ENCODE data around the gene CCDC157. TPM values are rescaled to one million over a fixed set of nuclear protein-coding genes. Genes with fewer than 3 reads are reported as not detected.

CCDC157 gene
- total and polyA plus RNA-seq, 9 of the 15 experiments (the other 6 are each of a cell fraction or from before 2014, with no cell fraction given) = 0.04 to 1.3 (median 0.68) TPM

DNA sequence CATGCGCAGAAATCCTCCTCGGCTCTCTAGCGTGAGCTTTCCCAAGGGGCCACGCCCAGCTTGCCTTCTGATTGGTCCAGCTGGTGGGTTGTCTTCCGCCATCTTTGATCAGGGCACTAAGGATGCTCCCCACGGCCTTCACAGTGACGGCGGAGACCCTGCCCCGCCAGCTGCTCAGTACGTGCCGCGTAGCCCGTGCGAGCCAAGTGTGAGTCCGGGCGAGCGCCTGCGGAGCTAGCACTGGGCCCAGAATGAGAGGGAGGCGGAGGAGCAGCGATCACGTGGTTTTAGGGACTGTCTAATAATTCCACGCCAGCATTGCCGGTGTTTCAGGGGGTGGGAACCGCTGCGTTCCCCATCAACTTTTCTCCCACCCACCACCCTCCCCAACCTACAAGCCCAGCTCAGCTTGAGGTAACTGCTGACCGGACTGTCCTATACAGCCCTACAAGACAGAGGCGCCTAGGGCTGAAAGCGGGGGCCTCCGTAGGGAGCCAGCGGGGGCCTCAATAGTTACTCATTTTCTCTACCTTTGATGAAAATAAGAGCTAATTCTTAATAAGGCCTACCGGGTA is 67.2 kb downstream of the CCDC157 start (continued):
- TF ChIP-seq NCOA2 (IDR thresholded peaks at IDR 0.05; ENCODE audit: partially characterized antibody in 2 of 2) = peak in 1 of 2 experiments; percentile 98
- TF ChIP-seq, protein P1, sequence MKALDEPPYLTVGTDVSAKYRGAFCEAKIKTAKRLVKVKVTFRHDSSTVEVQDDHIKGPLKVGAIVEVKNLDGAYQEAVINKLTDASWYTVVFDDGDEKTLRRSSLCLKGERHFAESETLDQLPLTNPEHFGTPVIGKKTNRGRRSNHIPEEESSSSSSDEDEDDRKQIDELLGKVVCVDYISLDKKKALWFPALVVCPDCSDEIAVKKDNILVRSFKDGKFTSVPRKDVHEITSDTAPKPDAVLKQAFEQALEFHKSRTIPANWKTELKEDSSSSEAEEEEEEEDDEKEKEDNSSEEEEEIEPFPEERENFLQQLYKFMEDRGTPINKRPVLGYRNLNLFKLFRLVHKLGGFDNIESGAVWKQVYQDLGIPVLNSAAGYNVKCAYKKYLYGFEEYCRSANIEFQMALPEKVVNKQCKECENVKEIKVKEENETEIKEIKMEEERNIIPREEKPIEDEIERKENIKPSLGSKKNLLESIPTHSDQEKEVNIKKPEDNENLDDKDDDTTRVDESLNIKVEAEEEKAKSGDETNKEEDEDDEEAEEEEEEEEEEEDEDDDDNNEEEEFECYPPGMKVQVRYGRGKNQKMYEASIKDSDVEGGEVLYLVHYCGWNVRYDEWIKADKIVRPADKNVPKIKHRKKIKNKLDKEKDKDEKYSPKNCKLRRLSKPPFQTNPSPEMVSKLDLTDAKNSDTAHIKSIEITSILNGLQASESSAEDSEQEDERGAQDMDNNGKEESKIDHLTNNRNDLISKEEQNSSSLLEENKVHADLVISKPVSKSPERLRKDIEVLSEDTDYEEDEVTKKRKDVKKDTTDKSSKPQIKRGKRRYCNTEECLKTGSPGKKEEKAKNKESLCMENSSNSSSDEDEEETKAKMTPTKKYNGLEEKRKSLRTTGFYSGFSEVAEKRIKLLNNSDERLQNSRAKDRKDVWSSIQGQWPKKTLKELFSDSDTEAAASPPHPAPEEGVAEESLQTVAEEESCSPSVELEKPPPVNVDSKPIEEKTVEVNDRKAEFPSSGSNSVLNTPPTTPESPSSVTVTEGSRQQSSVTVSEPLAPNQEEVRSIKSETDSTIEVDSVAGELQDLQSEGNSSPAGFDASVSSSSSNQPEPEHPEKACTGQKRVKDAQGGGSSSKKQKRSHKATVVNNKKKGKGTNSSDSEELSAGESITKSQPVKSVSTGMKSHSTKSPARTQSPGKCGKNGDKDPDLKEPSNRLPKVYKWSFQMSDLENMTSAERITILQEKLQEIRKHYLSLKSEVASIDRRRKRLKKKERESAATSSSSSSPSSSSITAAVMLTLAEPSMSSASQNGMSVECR (CRISPR knock-in tag; IDR thresholded peaks at IDR 0.05) = 0 out of 2 replicates have a peak, but pooled peaks have one; percentile 25

DNA sequence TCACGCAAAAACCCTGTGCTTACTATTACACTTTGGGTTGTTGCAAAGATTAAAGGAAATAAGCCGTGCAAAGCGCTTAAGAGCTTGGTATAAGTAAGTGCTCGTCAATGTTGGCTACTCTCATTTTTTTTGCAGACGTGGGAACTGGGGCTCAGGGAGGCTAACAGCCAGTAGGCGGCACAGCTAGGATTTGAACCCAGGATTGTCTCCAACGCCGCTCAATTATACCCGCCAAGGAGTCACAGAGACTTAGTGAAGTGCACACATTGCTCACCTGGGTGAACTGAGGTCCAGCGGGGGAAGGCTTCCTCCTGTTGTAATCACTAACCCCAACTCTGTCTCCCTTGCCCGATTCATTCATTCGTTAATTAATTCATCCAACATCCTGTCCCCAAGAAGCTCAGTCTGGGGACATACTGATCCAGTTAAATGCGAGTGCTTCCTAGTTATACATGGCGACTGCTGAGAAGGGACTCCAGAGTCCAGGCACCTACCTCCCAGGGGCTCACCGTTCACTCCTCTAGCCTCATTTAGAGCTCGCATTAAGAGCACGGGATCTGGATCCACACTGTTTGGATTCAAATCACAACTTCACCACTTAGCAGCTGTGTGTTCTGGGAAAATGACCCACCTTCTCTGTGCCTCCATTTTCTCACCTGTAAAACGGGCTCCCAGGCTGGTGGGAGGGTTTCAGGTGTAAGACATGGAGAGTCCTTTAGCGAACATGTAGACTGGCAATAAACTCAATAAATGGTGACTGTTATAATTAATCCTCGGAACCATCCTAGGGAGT is 67.9 kb downstream of the CCDC157 start:
- H2AFZ ChIP-seq (ENCODE audit: low read depth, low read length) = peak overlapping the region; percentile 57
- peak overlapping the region; percentile 83 for H3K27ac ChIP-seq (ENCODE audit: extremely low read depth, low read depth, low read length)
- TF ChIP-seq ETV1 (tag; conservative IDR thresholded peaks at IDR 0.05; ENCODE audit: low read depth) (0 out of 2 replicates have a peak, but pooled peaks have one; percentile 5), RBM25 (IDR thresholded peaks at IDR 0.05; ENCODE audit: low read depth, low read length, severe bottlenecking) (peak; percentile 68), BCOR (IDR thresholded peaks at IDR 0.05) (peak; percentile 62), ZNF24 (IDR thresholded peaks at IDR 0.05) (peak; percentile 15; the same call in 1 of the 2 replicates), PTBP1 (IDR thresholded peaks at IDR 0.05; ENCODE audit: low read depth, low read length) (0 out of 2 replicates have a peak, but pooled peaks have one; percentile 29), DPF2 (IDR thresholded peaks at IDR 0.05) (no peak), ZFP36 (IDR thresholded peaks at IDR 0.05; ENCODE audit: low read depth, low read length, partially characterized antibody) (peak; percentile 30), MYBL2 (IDR thresholded peaks at IDR 0.05; ENCODE audit: low read depth) (no peak), MYBL2 (CRISPR knock-in tag; IDR thresholded peaks at IDR 0.05; ENCODE audit: borderline replicate concordance) (no peak)
- TF ChIP-seq, protein P2, sequence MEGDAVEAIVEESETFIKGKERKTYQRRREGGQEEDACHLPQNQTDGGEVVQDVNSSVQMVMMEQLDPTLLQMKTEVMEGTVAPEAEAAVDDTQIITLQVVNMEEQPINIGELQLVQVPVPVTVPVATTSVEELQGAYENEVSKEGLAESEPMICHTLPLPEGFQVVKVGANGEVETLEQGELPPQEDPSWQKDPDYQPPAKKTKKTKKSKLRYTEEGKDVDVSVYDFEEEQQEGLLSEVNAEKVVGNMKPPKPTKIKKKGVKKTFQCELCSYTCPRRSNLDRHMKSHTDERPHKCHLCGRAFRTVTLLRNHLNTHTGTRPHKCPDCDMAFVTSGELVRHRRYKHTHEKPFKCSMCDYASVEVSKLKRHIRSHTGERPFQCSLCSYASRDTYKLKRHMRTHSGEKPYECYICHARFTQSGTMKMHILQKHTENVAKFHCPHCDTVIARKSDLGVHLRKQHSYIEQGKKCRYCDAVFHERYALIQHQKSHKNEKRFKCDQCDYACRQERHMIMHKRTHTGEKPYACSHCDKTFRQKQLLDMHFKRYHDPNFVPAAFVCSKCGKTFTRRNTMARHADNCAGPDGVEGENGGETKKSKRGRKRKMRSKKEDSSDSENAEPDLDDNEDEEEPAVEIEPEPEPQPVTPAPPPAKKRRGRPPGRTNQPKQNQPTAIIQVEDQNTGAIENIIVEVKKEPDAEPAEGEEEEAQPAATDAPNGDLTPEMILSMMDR (IDR thresholded peaks at IDR 0.05 in 2 of 3, conservative IDR thresholded peaks at IDR 0.05 in 1 of 3; ENCODE audit: insufficient read depth in 2 of 3, low read depth in 1 of 3, low read length in 3 of 3) = 0 out of 6 replicates have a peak, but pooled peaks of 2 of the 3 experiments have one; percentile 3 to 5

More for the DNA sequence above, 67.9 kb downstream of the CCDC157 start:
- POLR2A ChIA-PET = interaction anchor here (0.7 to 3.2 kb wide), 4 partner anchors 11 to 183 kb away, joined by 3 to 17 read pairs (median 6); no protein-coding TSS in a partner anchor
- H3K4me3 ChIP-seq = peak overlapping the region; percentile 59
- 11% methylated on average over 20 of the region's 20 CpGs for WGBS (ENCODE audit: insufficient coverage, low coverage, missing lambda C conversion rate)
- peak; percentile 29 for FAIRE-seq
- peaks cover 64% of the 10 kb centered on the region for H3K79me2 ChIP-seq (ENCODE audit: control insufficient read depth, insufficient read depth, low read length)
- peaks cover 29% of the 10 kb centered on the region; the same call in 2 of the 3 replicates for H3K36me3 ChIP-seq (ENCODE audit: control insufficient read depth, insufficient read depth, low read length)
- H3K9me1 ChIP-seq (ENCODE audit: control insufficient read depth, insufficient read depth, low read length) = no peaks in the 10 kb centered on the region
- H3K4me2 ChIP-seq (ENCODE audit: insufficient read depth, low read length) = peak overlapping the region; percentile 94
- peak in 1 of 4 experiments; percentile 46 for DNase-seq (ENCODE audit: extremely low read depth in 1 of 4, low spot score in 3 of 4)
- BruUV-seq (replicated peaks) = no TSS peak
- CTCF ChIA-PET (ENCODE audit: low intra/inter-chr PET ratio) = interaction anchor here (0.7 kb wide), 1 partner anchor 34 kb away, joined by 5 read pairs; no protein-coding TSS in a partner anchor
- no peaks in the 10 kb centered on the region; the same call in 1 of the 2 replicates for H3K9me3 ChIP-seq (replicated peaks; ENCODE audit: control insufficient read depth, insufficient read depth, low read depth, low read length)
- in situ Hi-C loops (cut with MboI) (loop anchor here (5.0 kb wide), 1 partner anchor 32 kb away; no protein-coding TSS in a partner anchor), intact Hi-C loops (cut with micrococcal nuclease) (loop anchor here (1.0 kb wide), 1 partner anchor 20 kb away; no protein-coding TSS in a partner anchor)
- no peaks in the 10 kb centered on the region for H3K27me3 ChIP-seq (ENCODE audit: control insufficient read depth in 2 of 2, insufficient read depth in 2 of 2, low read length in 2 of 2)
- ATAC-seq = no peak
- H3K9ac ChIP-seq (ENCODE audit: insufficient read depth in 1 of 2, low read depth in 2 of 2, low read length in 2 of 2) = peak overlapping the region; percentile 86 to 88
- H3K4me1 ChIP-seq (replicated peaks in 1 of 2; ENCODE audit: control insufficient read depth in 2 of 2, insufficient read depth in 2 of 2, low read length in 2 of 2) = peaks cover 46 to 47% of the 10 kb centered on the region in 2 experiments
- H4K20me1 ChIP-seq (replicated peaks; ENCODE audit: control insufficient read depth, insufficient read depth, low read length) = no peaks in the 10 kb centered on the region
